Endometrium (tissue), 2 donors: Measurements from ENCODE around the gene ATG9B.
"Not testable (repeated sequence)": the region's sequence is repeated elsewhere in the genome, so short reads cannot be mapped to it uniquely, and the experiment has no call there.

ENCODE experiments used
- FAIRE-seq: peaks from 2 replicates; lab custom pipeline; 2012; peaks lifted over from hg19 to GRCh38; lab: Jason Lieb, UNC
- donor health status: control.
- donor health status: control.

The ATG9B gene

DNA sequence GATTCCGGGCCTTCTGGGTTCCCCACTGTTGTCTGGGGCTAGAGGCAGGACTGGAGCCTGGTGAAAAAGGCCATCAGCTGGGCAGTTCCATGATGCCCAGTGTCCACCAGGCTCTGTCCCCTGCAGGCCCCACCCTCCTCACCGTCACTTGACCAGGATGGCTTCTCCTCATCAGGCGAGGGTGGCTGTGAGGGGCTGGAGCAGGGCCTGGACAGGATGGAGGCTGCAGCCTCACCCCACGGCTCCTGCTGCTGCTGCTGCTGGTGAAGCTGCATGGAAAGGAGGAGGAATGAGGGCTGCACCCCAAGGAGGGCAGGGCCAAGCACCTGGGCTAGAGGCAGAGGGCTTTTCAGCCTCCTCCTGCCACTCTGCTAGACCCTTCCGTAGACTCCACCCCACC lies 8.3 kb downstream of the ATG9B start:
- no peak for FAIRE-seq

DNA sequence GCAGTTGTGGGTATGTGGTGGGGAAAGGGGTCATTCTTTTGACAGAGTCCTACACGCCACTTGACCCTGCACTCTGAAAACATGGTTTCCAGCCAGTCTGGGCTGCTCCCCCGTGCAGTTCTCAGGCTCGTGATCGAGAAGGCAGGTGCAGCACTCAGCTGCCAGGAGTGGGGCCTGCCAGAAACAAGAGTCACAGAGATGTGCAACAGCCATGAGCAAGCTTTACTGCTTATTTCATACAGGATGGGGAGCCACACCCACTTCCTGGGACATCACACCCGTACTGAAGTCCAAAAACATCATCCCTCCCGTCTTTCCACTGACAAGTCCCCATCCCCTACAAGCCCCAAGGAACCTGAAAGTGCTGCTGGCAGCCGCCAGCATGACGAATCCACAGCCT lies 9.3 kb downstream of the ATG9B start:
- no peak for FAIRE-seq

DNA sequence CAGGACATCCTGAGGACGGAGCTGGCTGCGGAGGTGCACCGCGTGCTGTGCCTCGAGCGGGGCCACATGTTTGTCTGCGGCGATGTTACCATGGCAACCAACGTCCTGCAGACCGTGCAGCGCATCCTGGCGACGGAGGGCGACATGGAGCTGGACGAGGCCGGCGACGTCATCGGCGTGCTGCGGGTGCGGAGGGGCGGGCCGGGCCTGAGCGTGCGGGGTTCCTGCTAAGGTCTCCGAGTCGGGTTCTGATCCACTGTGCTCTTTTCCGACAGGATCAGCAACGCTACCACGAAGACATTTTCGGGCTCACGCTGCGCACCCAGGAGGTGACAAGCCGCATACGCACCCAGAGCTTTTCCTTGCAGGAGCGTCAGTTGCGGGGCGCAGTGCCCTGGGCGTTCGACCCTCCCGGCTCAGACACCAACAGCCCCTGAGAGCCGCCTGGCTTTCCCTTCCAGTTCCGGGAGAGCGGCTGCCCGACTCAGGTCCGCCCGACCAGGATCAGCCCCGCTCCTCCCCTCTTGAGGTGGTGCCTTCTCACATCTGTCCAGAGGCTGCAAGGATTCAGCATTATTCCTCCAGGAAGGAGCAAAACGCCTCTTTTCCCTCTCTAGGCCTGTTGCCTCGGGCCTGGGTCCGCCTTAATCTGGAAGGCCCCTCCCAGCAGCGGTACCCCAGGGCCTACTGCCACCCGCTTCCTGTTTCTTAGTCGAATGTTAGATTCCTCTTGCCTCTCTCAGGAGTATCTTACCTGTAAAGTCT lies 10.4 kb downstream of the ATG9B start:
- FAIRE-seq: no peak

DNA sequence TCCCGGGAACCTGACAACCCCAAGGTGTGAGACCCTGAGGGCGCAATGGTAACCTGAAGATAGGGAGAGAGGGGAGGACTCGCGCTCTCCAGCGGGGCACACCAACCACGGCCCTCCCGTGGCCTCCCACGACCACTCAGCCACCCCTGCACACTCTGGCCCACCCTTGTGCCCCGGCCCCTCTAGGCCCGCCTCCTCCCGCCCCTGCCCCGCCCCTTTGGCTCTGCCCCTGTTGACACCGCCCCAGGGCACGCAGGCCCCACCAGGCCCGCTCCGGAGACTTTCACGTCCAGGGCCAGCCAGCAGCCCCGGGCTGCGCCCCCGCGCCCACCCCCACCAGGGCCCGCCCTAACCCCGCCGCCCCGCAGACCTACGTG lies 10.9 kb downstream of the ATG9B start:
- FAIRE-seq: no peak

DNA sequence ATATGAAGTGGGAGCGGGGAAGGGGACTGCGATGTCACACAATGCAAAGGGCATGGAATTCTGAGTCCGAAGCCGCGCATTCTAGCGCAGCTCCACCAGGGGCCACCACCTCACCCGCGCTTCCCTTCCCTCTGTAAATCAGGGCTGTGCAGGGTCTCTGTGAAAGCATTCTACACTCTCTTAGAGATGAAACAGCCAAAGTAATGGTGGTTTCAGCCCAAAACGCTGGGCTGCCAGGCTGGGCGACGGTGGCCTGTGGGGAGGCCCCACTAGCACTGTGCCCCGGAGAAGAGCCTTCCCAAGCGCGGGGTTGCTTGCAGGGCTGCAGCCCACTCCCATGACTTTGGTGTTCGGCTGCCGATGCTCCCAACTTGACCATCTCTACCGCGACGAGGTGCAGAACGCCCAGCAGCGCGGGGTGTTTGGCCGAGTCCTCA lies 11.4 kb downstream of the ATG9B start:
- FAIRE-seq: no peak

DNA sequence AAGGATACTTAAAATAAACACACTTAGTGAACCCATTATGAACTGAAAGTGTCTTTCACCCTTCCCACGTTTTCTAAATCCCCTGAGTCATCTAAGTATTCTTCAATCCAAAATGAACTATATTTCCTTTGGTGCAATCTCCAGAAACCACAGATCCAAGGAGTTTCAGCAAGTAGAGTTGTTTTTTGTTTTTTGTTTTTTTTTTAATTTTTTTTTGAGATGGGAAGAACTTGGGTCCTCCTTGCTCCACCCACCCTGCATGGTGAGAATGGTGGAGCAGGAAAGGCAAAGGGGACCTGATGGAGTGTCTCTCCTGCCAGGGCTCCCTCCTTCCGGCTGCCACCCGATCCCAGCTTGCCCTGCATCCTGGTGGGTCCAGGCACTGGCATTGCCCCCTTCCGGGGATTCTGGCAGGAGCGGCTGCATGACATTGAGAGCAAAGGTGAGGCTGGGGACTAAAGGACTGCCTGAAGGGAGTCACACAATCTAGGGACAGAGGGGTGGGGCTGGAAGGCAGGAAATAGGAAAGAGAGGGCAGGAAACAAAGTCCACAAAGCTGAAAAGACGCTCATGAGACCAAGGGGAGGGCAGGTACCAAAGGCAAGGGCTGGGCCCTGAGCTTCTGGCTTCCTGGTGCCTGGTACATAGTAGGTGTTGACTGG lies 12.1 kb downstream of the ATG9B start:
- FAIRE-seq: no peak

DNA sequence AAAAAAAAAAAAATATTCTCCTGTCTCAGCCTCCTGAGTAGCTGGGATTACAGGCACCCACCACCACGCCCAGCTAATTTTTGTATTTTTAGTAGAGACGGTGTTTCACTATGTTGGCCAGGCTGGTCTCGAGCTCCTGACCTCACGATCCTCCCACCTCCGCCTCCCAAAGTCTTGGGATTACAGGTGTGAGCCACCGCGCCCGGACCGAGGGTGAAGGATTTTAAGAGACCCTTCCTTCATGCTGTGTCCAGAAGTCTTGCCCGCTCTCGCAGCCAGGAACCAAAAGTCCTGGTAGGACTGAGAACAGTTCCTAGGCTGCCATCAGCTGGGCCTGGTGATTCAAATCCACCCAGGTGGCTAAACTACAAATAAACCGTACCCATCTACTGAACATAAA lies 12.7 kb downstream of the ATG9B start:
- not testable (repeated sequence) for FAIRE-seq

DNA sequence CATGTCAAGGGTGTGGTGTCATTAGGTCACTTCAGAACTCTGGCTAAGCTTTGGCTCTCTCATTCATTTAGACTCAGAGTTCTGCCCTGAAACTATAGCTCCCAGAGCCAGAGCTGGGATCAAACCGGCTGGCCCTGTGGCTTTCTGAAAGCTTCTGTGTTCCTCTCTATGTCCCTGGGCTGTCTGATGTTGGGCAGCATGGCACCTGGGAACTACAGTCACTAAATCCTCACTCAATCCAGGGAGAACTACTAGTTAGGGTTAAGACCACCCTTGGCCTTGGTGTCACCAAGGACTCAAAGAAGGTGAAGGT lies 13.2 kb downstream of the ATG9B start:
- no peak for FAIRE-seq

DNA sequence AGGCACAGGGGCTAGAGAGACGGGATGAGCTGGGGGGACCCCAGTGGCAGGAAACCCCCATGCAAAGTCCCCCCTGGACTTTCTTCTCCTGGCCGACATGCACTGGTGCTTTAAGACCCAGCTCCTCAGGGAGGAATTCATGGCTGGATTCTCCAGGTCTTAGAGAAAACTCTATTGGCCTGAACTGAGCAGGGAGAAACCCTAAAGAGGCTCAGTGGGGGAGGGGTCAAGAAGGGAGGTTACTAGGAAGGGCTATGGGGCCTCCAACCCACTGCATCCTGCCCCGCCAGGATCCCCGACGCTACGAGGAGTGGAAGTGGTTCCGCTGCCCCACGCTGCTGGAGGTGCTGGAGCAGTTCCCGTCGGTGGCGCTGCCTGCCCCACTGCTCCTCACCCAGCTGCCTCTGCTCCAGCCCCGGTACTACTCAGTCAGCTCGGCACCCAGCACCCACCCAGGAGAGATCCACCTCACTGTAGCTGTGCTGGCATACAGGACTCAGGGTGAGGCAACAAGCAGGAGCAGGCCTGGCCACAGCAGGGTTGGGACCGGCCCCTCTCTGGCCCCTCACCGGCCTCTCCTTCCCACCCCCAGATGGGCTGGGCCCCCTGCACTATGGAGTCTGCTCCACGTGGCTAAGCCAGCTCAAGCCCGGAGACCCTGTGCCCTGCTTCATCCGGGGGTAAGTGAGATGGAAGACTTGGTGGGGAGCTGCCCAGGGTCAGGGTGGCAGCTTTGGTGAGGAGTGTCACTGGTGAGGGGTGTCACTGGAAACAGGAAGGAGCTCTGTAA lies 13.8 kb downstream of the ATG9B start:
- no peak for FAIRE-seq

DNA sequence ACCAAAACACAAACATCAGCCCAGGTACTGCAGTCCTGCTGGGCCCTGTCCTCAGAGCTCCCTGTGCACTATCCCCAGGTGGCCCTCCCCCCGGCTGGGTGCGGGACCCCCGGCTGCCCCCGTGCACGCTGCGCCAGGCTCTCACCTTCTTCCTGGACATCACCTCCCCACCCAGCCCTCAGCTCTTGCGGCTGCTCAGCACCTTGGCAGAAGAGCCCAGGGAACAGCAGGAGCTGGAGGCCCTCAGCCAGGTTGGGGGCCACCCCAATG lies 14.3 kb downstream of the ATG9B start:
- no peak for FAIRE-seq

DNA sequence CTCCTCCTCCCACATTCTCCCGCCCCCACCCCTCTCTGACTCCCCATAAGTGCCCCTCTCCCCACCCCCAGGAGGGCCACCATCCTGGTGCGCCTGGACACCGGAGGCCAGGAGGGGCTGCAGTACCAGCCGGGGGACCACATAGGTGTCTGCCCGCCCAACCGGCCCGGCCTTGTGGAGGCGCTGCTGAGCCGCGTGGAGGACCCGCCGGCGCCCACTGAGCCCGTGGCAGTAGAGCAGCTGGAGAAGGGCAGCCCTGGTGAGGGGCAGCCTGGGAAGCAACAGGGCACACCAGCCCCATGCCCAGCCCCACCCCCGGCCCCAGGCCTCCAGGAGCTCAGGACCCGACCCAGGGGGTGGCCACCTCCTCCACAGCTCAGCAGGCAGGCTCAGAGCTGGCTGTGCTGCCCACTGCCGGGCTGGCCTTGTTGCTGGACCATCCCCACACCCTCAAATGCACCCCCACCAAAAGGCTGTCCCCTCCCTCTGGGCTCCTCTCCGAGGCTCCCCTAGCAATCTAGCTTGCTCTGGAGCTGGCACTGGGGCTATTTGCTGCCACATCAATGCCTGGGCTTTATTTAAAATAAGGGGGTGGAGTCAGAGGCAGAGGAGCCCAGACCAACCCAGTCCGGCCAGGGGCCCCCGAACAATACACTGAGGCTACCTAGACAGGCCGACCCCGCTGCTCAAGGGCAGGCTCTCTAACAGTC lies 14.8 kb downstream of the ATG9B start:
- FAIRE-seq: no peak

DNA sequence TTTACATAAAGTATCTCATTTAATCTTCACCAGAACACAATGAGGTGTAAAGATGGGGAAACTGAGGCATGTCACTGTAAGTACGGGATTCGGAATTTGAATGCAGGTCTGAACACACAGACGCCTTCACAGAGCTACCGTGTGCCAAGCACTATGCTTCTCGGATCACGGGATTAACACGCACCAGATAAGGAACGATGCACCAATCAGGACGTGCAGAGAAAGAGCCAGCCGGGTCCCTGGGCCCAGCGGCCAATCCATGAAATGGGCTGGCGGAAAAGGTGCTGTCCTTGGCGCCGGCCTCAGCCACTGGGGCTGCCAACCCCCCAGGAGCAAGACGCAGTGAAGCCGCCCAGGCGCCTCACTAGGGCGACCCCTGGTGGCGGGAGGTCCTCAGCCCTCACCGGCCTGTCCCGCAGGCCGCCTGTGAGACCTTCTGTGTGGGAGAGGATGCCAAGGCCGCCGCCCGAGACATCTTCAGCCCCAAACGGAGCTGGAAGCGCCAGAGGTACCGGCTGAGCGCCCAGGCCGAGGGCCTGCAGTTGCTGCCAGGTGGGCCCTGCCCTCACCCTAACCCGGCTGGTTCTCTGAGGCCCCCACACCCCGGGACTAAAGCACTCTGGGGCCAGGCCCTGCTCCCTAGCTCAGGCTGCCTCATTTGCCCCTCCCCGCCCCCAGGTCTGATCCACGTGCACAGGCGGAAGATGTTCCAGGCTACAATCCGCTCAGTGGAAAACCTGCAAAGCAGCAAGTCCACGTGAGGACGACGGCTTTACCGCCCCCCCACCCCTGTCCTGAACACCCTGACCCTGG lies 15.6 kb downstream of the ATG9B start:
- no peak for FAIRE-seq

DNA sequence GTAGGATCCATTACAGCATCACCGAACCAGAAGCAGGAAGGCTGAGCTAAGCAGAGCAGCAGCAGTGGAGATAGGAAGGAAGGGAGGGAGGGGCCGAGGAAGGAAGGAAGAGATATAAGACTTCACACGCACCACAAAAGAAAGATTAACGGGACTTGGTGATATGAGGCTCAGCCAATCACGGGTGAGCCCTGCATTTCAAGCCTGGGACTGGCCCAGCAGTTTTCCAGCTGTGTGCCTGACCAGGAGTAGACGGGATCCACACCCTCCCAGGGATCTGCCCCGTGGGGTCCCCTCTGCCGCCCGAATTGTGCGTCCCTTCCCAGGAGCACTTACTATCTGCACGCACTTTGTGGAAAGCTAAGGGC lies 16.2 kb downstream of the ATG9B start:
- FAIRE-seq: no peak

DNA sequence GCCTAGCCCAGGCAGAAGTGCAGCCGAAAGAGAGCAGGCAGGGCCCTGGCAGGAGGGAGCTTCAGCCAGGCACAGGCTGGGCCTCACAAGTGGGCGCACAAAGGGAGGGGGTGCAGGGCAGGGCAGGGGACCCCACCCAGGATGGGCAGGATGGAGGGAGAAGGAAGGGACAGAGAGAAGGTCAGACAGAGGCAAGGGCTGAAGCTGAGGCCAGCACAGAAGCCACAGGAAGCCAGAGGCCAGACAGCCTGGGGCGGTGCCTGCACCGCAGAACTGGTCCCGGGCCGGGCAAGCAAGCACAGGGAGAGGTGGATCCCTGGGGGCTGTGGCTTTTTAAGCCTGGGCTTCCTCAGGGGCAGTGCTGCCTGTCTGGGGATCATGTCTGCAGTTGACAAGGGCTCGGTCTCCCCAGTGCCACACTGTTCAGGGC lies 16.8 kb downstream of the ATG9B start:
- no peak for FAIRE-seq

DNA sequence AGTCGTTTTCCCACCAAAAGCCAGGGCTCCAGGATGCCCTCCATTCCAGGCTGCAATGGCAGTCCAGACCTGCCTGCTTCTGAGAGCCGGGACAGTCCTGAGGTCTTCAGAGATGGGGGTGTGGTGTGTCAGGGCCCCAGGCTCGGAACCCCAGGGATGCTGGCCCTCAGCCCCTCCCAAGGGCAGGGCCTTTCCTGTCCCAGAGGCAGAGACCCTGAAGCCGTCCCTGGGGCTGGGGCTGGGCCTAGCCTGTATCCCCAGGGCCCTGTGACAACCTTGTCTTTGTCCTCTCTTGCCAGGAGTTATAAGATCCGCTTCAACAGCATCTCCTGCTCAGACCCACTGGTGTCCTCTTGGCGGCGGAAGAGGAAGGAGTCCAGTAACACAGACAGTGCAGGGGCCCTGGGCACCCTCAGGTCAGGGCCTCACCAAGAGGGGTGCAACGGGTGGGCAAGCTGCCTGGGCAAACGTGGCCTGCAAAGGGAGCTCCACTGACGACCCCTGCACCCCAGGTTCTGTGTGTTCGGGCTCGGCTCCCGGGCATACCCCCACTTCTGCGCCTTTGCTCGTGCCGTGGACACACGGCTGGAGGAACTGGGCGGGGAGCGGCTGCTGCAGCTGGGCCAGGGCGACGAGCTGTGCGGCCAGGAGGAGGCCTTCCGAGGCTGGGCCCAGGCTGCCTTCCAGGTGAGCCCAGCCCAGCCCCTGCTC lies 17.5 kb downstream of the ATG9B start:
- FAIRE-seq: no peak

DNA sequence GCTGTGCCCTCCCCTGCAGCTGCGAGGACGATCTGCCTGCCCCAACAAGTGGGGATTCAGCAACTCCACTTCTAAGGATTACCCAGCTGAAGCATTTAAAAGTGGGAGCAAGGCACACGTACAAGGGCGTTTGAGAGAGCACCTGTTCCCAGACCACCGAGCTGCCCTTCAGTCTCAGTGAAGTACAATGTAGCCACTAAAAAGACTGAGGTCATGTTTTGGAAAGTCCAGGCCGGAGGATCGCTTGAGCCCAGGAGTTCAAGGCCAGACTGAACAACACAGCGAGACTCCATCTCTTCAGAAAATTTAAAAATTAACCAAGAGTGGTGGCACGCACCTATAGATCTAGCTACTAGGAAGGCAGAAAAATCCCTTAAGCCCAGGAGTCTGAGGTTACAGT lies 18.7 kb downstream of the ATG9B start:
- no peak for FAIRE-seq

DNA sequence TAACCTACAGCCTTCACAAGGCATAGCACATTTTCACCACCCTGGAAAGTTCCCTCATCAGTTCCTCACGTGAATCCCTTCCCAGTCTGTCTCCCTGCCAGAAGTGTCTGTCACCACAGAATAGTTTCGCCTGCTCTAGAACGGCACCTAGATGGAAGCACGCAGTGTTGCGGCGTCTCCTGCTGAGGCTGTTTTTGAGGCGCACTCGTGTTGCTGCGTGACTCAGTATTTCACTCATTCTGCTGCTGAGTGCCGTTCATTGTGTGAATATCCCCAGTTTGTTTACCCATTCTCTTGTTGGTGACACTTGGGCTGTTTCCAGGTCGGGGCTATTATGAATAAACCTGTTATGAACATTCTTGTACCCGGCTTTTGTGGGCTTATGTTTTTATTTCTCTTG lies 20.7 kb downstream of the ATG9B start:
- FAIRE-seq: no peak

DNA sequence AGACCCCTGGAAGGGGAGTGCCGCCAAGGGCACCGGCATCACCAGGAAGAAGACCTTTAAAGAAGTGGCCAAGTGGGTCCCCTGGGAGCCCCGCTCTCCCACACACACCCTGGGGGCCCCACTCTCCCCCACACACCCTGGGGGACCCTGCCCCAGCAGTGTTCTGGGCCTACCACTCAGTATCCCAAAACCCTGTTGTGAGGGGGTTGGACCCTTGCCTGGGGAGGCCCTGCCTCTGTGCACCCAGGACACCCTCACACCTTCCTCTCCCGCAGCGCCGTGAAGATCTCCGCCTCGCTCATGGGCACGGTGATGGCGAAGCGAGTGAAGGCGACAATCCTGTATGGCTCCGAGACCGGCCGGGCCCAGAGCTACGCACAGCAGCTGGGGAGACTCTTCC lies 22.7 kb downstream of the ATG9B start:
- FAIRE-seq: no peak

DNA sequence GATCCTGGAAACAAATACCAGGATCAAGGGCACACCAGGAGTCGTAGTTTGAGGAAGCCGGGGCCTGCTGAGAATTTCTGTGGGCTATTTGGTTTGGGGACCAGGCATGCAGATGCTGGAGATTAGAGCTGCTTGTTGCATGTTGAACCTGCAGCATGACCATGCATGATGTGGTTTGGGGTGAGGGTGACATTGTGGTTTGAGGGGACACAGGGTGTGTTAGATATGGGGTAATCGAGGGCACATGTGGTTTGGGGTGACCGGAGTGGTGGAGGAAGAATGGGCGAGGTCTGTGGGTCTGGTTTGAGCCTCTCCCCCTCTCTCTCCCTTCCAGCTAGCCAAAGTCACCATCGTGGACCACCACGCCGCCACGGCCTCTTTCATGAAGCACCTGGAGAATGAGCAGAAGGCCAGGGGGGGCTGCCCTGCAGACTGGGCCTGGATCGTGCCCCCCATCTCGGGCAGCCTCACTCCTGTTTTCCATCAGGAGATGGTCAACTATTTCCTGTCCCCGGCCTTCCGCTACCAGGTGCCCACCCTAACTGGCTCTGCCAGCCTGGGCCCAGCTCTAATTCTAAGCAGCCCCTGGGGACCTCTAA lies 23.3 kb downstream of the ATG9B start:
- no peak for FAIRE-seq

DNA sequence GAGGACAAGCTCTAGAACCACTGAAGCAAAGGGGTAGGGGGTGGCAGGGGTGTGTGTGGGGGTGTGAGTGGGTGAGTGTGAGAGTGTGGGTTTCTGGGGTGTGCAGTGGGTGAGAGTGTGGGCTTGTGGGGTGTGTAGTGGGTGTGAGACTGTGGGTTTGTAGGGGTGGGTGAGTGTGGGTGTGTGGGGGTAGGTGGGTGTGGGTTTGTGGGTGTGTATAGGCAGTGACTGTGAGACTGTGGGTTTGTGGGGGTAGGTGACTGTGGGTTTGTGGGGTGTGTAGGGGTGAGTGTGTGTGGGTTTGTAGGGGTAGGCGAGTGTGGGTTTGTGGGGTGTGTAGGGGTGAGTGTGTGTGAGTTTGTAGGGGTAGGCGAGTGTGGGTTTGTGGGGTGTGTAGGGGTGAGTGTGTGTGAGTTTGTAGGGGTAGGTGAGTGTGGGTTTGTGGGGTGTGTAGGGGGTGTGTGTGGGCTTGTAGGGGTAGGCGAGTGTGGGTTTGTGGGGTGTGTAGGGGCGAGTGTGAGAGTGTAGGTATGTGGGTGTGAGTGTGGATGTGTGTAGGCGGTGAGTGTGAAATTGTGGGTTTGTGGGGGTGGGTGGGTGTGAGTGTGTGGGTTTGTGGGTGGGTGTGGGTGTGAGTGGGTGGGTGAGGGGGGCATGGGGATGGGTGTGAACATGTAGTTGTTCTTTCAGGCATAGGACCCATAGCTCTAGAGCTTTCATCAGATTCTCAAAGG lies 24.6 kb downstream of the ATG9B start:
- FAIRE-seq: no peak
